ENCODE measurements around the gene LEF1.

LEF1 gene

DNA sequence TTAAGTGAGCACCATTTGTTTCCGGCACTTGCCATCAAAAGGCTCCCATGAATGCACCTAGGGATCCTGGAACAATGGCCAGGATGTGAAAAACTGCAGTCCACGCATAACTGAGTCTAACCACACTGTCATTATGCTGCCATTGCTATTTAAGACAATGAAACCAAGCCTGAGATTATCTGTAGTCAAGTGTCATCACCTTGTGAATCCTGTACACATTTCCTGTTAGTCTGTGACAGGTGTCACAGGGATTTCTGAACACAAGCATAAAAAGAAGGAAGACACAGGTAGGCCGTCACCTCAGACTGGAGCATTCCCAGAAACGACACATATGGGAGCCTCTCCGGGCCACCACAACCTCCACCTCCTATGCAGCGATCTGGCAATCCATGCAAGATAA is 112.3 kb downstream of the LEF1 start:
- DNase-seq = no peak
- Histone ChIP-seq H3K4me1 (no peaks in the 10 kb centered on the region), H3K36me3 (no peaks in the 10 kb centered on the region), H3K9me3 (no peaks in the 10 kb centered on the region), H3K27ac (no peak overlapping the region), H3K4me3 (no peak overlapping the region), H3K27me3 (peaks cover 0 to 3% of the 10 kb centered on the region in 2 donors)
- intact Hi-C loops (cut with DNase I; ENCODE audit: low total_unique reads) = no loop called here
- TF ChIP-seq, protein P1, sequence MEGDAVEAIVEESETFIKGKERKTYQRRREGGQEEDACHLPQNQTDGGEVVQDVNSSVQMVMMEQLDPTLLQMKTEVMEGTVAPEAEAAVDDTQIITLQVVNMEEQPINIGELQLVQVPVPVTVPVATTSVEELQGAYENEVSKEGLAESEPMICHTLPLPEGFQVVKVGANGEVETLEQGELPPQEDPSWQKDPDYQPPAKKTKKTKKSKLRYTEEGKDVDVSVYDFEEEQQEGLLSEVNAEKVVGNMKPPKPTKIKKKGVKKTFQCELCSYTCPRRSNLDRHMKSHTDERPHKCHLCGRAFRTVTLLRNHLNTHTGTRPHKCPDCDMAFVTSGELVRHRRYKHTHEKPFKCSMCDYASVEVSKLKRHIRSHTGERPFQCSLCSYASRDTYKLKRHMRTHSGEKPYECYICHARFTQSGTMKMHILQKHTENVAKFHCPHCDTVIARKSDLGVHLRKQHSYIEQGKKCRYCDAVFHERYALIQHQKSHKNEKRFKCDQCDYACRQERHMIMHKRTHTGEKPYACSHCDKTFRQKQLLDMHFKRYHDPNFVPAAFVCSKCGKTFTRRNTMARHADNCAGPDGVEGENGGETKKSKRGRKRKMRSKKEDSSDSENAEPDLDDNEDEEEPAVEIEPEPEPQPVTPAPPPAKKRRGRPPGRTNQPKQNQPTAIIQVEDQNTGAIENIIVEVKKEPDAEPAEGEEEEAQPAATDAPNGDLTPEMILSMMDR (IDR thresholded peaks at IDR 0.05) = no peak

DNA sequence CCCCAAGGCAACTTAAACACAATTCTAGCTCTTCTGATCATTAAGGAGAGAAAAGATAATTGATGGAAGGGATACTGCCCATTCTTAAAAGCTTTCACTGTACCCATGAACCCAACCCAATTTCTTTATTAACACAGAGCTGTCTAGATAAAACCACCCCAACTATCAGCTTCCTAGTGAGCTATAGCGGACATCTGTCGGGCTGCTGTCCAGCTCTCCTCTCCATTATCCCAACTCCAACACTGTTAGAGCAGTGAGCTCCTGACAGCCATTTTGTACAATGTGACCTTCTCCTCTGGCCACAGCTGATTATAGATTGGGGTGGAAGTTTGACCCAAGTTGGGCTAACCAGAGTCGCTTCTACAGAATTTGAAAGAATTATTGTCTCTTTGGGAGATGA is 112.9 kb downstream of the LEF1 start:
- Histone ChIP-seq H3K4me3 (no peak overlapping the region), H3K9me3 (no peaks in the 10 kb centered on the region), H3K27me3 (peaks cover 0 to 3% of the 10 kb centered on the region in 2 donors), H3K36me3 (no peaks in the 10 kb centered on the region), H3K4me1 (no peaks in the 10 kb centered on the region), H3K27ac (no peak overlapping the region)
- TF ChIP-seq, protein P1 (IDR thresholded peaks at IDR 0.05) = no peak
- intact Hi-C loops (cut with DNase I; ENCODE audit: low total_unique reads) = no loop called here
- no peak for DNase-seq

DNA sequence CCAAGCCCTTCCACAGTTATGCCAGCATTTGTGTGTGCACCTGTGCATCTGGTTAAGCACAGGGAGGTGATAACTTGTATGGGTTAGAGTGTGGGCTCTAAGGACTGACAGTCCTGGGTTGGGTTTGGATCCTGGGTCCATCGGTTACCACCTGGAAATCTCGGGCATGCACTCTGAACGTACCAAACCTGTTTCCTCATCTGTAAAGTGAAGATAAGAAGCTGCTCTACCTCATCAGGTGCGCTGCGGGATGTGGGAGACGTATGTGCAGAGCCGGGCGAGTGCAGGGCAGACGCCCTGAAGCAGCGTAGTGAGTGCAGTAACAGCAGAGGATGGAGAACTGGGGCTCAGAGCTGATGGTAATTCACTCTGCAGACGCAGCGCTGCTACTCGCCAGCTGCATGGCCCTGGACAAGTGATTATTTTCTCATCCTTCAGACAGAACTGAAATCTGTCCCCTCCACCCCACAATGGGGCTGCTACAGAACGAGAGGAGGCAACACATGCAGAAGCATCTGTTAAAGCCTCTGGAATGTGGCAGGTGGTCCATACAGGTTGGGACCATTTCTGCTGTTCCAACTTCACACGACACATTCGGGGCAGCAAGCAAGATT is 114.6 kb downstream of the LEF1 start:
- TF ChIP-seq, protein P1 (IDR thresholded peaks at IDR 0.05) = no peak
- intact Hi-C loops (cut with DNase I; ENCODE audit: low total_unique reads) = no loop called here
- no peaks in the 10 kb centered on the region for H3K9me3 ChIP-seq
- no peaks in the 10 kb centered on the region for H3K4me1 ChIP-seq
- H3K4me3 ChIP-seq = no peak overlapping the region
- no peak for DNase-seq
- H3K36me3 ChIP-seq = no peaks in the 10 kb centered on the region
- no peak overlapping the region for H3K27ac ChIP-seq
- H3K27me3 ChIP-seq = no peaks in the 10 kb centered on the region

DNA sequence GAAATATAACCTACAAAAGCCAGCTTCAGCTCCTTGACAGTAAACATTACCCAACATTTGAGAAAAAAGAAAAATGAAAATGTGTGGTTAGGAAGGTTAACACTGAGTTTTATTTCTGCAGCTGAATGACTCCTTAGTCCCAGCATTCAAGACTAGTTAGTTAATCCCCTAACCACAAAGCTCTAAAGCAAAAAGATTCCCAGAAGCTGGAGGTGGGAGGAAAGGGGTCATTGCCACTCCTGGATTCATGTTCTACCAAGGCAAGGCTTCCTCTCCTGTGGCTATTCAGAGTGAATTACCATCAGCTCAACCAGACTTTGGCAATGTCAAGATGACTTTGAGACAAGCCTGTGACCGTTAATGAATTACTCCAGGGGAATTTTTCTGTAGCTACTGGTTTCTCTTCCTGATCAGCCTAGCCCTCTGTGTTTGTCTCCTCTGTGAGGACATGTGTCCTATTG is 115.5 kb downstream of the LEF1 start:
- no peaks in the 10 kb centered on the region for H3K27me3 ChIP-seq
- H3K27ac ChIP-seq = no peak overlapping the region
- H3K4me1 ChIP-seq = no peaks in the 10 kb centered on the region
- no peaks in the 10 kb centered on the region for H3K9me3 ChIP-seq
- intact Hi-C loops (cut with DNase I; ENCODE audit: low total_unique reads) = no loop called here
- DNase-seq = no peak
- TF ChIP-seq, protein P1 (IDR thresholded peaks at IDR 0.05) = no peak
- H3K4me3 ChIP-seq = no peak overlapping the region
- H3K36me3 ChIP-seq = no peaks in the 10 kb centered on the region

DNA sequence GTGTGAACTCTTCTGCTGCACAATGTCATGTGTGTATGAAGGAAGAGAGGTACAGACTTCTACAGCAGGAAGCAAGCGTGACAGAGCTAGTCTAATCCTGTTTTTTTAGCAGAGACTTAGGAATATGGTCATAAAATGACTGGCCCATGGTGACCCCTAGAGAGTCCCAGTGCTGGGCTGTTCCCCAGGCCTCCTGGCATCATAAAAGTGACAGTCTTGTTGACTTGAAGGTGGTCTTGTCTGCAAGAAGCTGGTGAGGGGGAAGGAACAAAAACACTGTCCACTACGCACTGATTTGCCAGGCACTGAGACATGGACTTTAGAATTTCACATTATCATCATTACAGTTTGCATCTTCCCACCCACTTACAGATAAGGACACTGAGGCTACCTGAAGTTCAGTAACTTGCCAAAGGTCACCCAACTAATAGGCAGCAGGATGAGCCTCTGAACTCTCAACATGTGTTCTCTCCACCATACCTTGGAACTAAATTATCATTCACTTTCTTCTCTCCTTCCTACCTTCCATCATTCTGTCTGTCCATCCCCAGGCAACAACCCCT is 116.1 kb downstream of the LEF1 start:
- no peak overlapping the region for H3K27ac ChIP-seq
- H3K9me3 ChIP-seq = no peaks in the 10 kb centered on the region
- no peaks in the 10 kb centered on the region for H3K27me3 ChIP-seq
- no peak for DNase-seq
- H3K36me3 ChIP-seq = no peaks in the 10 kb centered on the region
- no peaks in the 10 kb centered on the region for H3K4me1 ChIP-seq
- intact Hi-C loops (cut with DNase I; ENCODE audit: low total_unique reads) = no loop called here
- H3K4me3 ChIP-seq = no peak overlapping the region
- TF ChIP-seq, protein P1 (IDR thresholded peaks at IDR 0.05) = no peak
